H1 (cell line): ENCODE results near the gene COX7C. TPM values are rescaled to one million over a fixed set of nuclear protein-coding genes. Genes with fewer than 3 reads are reported as not detected.

Experiments
- CTCF ChIA-PET: fragments of 300-600 bp; sonication (Branson Sonifier 250); formaldehyde crosslinking; loops from one replicate; lab custom pipeline; 2021; ENCODE audit not compliant: partially characterized antibody; lab: Charles Lee
- POLR2A ChIA-PET: fragments of 300-600 bp; sonication (Branson Sonifier 250); formaldehyde crosslinking; loops from one replicate; lab custom pipeline; 2021; ENCODE audit warnings: inconsistent platforms; ENCODE audit not compliant: partially characterized antibody; lab: Charles Lee
- DNase-seq, 2 experiments: peaks; one replicate each; pipeline versions ENCODE4 v3.0.0 to v3.0.0-alpha.2; 2010 to 2022; ENCODE audit warnings: low spot score in 2 of 2, low read depth in 1 of 2, mixed read lengths in 1 of 2
- FAIRE-seq: peaks from 2 replicates; lab custom pipeline; 2011; peaks lifted over from hg19 to GRCh38; lab: Jason Lieb, UNC
- H2AFZ ChIP-seq: 2 replicates; pipeline ENCODE4 v1.8.1; 2012; ENCODE audit warnings: low read length, inconsistent platforms
- H2AK5ac ChIP-seq: 2 replicates; pipeline ENCODE4 v1.6.1; 2013; ENCODE audit warnings: low read depth, low read length
- H2BK120ac ChIP-seq: replicated peaks from 2 replicates; pipeline ENCODE3; 2013; ENCODE audit warnings: low read depth, low read length, inconsistent platforms
- H2BK12ac ChIP-seq: 2 replicates; pipeline ENCODE4 v1.6.1; 2013; ENCODE audit warnings: low read depth, low read length
- H2BK15ac ChIP-seq: 2 replicates; pipeline ENCODE4 v1.6.1; 2013; ENCODE audit warnings: low read length
- H2BK20ac ChIP-seq: 2 replicates; pipeline ENCODE4 v1.6.1; 2013; ENCODE audit warnings: low read length
- H2BK5ac ChIP-seq: 2 replicates; pipeline ENCODE4 v1.6.1; 2013; ENCODE audit warnings: low read depth, low read length
- H3K14ac ChIP-seq: 2 replicates; pipeline ENCODE4 v1.6.1; 2013; ENCODE audit warnings: inconsistent platforms; ENCODE audit not compliant: insufficient read length
- H3K18ac ChIP-seq: 2 replicates; pipeline ENCODE4 v1.6.1; 2013; ENCODE audit warnings: low read length; ENCODE audit errors: extremely low read depth
- H3K23ac ChIP-seq: 2 replicates; pipeline ENCODE4 v1.6.1; 2013; ENCODE audit warnings: inconsistent platforms; ENCODE audit not compliant: insufficient read length
- H3K23me2 ChIP-seq: 2 replicates; pipeline ENCODE4 v1.6.1; 2013; ENCODE audit warnings: low read depth, low read length
- H3K27ac ChIP-seq: 2 replicates; pipeline ENCODE4 v1.6.1; 2011; ENCODE audit warnings: low read depth, low read length, inconsistent platforms
- H3K27me3 ChIP-seq, 4 experiments: replicated peaks in 1 of 4; 1 replicate in 1 of 4; 2 replicates in 3 of 4; pipeline versions ENCODE4 v1.6.1 to v1.8.1; 2011 to 2013; ENCODE audit warnings: low read length in 3 of 4, mild to moderate bottlenecking in 3 of 4, inconsistent platforms in 2 of 4, mixed read lengths in 2 of 4, moderate library complexity in 1 of 4; ENCODE audit not compliant: control insufficient read depth in 3 of 4, insufficient read depth in 3 of 4; ENCODE audit errors: extremely low read depth in 1 of 4
- H3K36me3 ChIP-seq, 4 experiments: 2 replicates each; pipeline versions ENCODE4 v1.6.1 to v1.8.1; 2011 to 2013; ENCODE audit warnings: mild to moderate bottlenecking in 4 of 4, low read length in 3 of 4, moderate library complexity in 2 of 4, control low read depth in 1 of 4, inconsistent platforms in 1 of 4; ENCODE audit not compliant: insufficient read depth in 4 of 4, control insufficient read depth in 2 of 4
- H3K4ac ChIP-seq: replicated peaks from 2 replicates; pipeline ENCODE3; 2013; ENCODE audit warnings: low read length, low read depth, mixed read lengths, inconsistent platforms; ENCODE audit not compliant: insufficient read length
- H3K4me1 ChIP-seq, 4 experiments: replicated peaks in 1 of 4; 1 replicate in 1 of 4; 2 replicates in 3 of 4; pipeline versions ENCODE4 v1.6.1 to v1.8.1; 2011 to 2013; ENCODE audit warnings: low read length in 3 of 4, inconsistent platforms in 2 of 4, mixed read lengths in 1 of 4; ENCODE audit not compliant: insufficient read depth in 4 of 4, control insufficient read depth in 3 of 4
- H3K4me2 ChIP-seq, 2 experiments: 2 replicates each; pipeline versions ENCODE4 v1.6.1 to v1.8.1; 2011 to 2013; ENCODE audit warnings: low read depth in 2 of 2, low read length in 2 of 2, control low read depth in 1 of 2, inconsistent platforms in 1 of 2, mild to moderate bottlenecking in 1 of 2; ENCODE audit not compliant: insufficient read depth in 1 of 2
- H3K4me3 ChIP-seq, 4 experiments: fragments of 200-600, 300-600 bp in 1 of 4; sonication (generic), shearing (Covaris generic), sonication (Bioruptor Twin) in 1 of 4; 2 replicates each; pipeline versions ENCODE4 v1.5.1 to v1.8.1; 2011 to 2016; ENCODE audit warnings: low read length in 4 of 4, low read depth in 3 of 4, control low read depth in 2 of 4, inconsistent platforms in 2 of 4, mild to moderate bottlenecking in 2 of 4, mixed read lengths in 1 of 4, moderate library complexity in 1 of 4; ENCODE audit not compliant: insufficient read depth in 2 of 4; ENCODE audit errors: extremely low read depth in 1 of 4
- H3K56ac ChIP-seq: replicated peaks from 2 replicates; pipeline ENCODE3; 2013; ENCODE audit warnings: low read depth, mild to moderate bottlenecking, mixed read lengths, low read length, inconsistent platforms; ENCODE audit not compliant: insufficient read length
- H3K79me1 ChIP-seq: 2 replicates; pipeline ENCODE4 v1.6.1; 2013; ENCODE audit warnings: low read depth, low read length, control low read depth
- H3K79me2 ChIP-seq, 2 experiments: 2 replicates each; pipeline versions ENCODE4 v1.6.1 to v1.8.1; 2012 to 2013; ENCODE audit warnings: low read length in 2 of 2, mild to moderate bottlenecking in 2 of 2, inconsistent platforms in 1 of 2; ENCODE audit not compliant: insufficient read depth in 2 of 2, control insufficient read depth in 1 of 2
- H3K9ac ChIP-seq, 4 experiments: replicated peaks in 1 of 4; 1 replicate in 1 of 4; 2 replicates in 3 of 4; pipeline versions ENCODE4 v1.6.1 to v1.8.1; 2011 to 2013; ENCODE audit warnings: low read depth in 3 of 4, low read length in 3 of 4, control low read depth in 2 of 4, mild to moderate bottlenecking in 2 of 4, moderate library complexity in 2 of 4, inconsistent platforms in 1 of 4; ENCODE audit errors: extremely low read depth in 1 of 4
- H3K9me3 ChIP-seq, 2 experiments: 2 replicates each; pipeline versions ENCODE4 v1.6.1 to v1.8.1; 2012 to 2013; ENCODE audit warnings: mild to moderate bottlenecking in 2 of 2, moderate library complexity in 2 of 2, control low read depth in 1 of 2, inconsistent platforms in 1 of 2, low read depth in 1 of 2, low read length in 1 of 2, mixed read lengths in 1 of 2; ENCODE audit not compliant: insufficient read depth in 2 of 2
- H4K20me1 ChIP-seq, 2 experiments: replicated peaks in 1 of 2; 2 replicates each; pipeline versions ENCODE3 to v1.8.1; 2011 to 2013; ENCODE audit warnings: inconsistent platforms in 2 of 2, low read length in 2 of 2, mild to moderate bottlenecking in 1 of 2; ENCODE audit not compliant: insufficient read depth in 2 of 2, control insufficient read depth in 1 of 2
- H4K5ac ChIP-seq: 2 replicates; pipeline ENCODE4 v1.6.1; 2013; ENCODE audit warnings: low read length, low read depth, mixed read lengths, inconsistent platforms; ENCODE audit not compliant: insufficient read length
- H4K8ac ChIP-seq: 2 replicates; pipeline ENCODE4 v1.8.0; 2013; ENCODE audit warnings: mild to moderate bottlenecking, moderate library complexity, low read length, inconsistent platforms; ENCODE audit not compliant: insufficient read depth; ENCODE audit errors: extremely low read depth
- H4K91ac ChIP-seq: replicated peaks from 2 replicates; pipeline ENCODE3; 2013; ENCODE audit warnings: low read length, mixed read lengths, inconsistent platforms; ENCODE audit not compliant: insufficient read length
- BCL11A ChIP-seq, 2 experiments: IDR thresholded peaks; one replicate each; pipeline ENCODE4 v1.6.1; 2011; ENCODE audit warnings: low read depth in 2 of 2, low read length in 2 of 2, mild to moderate bottlenecking in 2 of 2
- CBX8 ChIP-seq: fragments of 300-800, 300-1000 bp; sonication (generic); IDR thresholded peaks from 2 replicates; pipeline ENCODE4 v1.7.1; 2016; ENCODE audit warnings: low read depth, low read length, borderline replicate concordance
- CTCF ChIP-seq, 3 experiments: IDR thresholded peaks; 1 replicate in 2 of 3; 2 replicates in 1 of 3; pipeline versions ENCODE4 v1.5.1 to v1.6.1; 2011; ENCODE audit warnings: low read length in 3 of 3, mild to moderate bottlenecking in 3 of 3, inconsistent platforms in 2 of 3, low read depth in 1 of 3, moderate library complexity in 1 of 3; ENCODE audit not compliant: insufficient read depth in 1 of 3; ENCODE audit errors: control extremely low read depth in 1 of 3
- EGR1 ChIP-seq: IDR thresholded peaks from 2 replicates; pipeline ENCODE4 v1.6.1; 2011; ENCODE audit warnings: low read depth, low read length, borderline replicate concordance
- HDAC2 ChIP-seq, 2 experiments: fragments of 300-600 bp in 1 of 2; sonication (generic) in 1 of 2; IDR thresholded peaks; 2 replicates each; pipeline ENCODE4 v1.6.1; 2011 to 2012; ENCODE audit warnings: low read depth in 2 of 2, low read length in 2 of 2, mild to moderate bottlenecking in 2 of 2, moderate library complexity in 2 of 2, borderline replicate concordance in 1 of 2, inconsistent platforms in 1 of 2
- PHF8 ChIP-seq: fragments of 200-600 bp; sonication (generic); conservative IDR thresholded peaks from 2 replicates; pipeline ENCODE4 v1.7.1; 2012; ENCODE audit warnings: low read depth, mild to moderate bottlenecking, inconsistent platforms, low read length, moderate library complexity
- POLR2AphosphoS5 ChIP-seq: IDR thresholded peaks from 2 replicates; pipeline ENCODE4 v1.6.1; 2011; ENCODE audit warnings: low read depth, low read length
- RAD21 ChIP-seq, 2 experiments: IDR thresholded peaks in 1 of 2; conservative IDR thresholded peaks in 1 of 2; 2 replicates each; pipeline ENCODE4 v1.6.1; 2011; ENCODE audit warnings: low read depth in 2 of 2, low read length in 2 of 2, improper control_type of control experiment in 1 of 2, inconsistent platforms in 1 of 2, mild to moderate bottlenecking in 1 of 2, moderate library complexity in 1 of 2
- RFX5 ChIP-seq: IDR thresholded peaks from 2 replicates; pipeline ENCODE4 v1.6.1; 2011; ENCODE audit warnings: low read depth, low read length, improper control_type of control experiment, borderline replicate concordance
- SRF ChIP-seq: IDR thresholded peaks from 2 replicates; pipeline ENCODE4 v1.6.1; 2011; ENCODE audit warnings: mild to moderate bottlenecking, low read depth, low read length, moderate library complexity
- polyA plus RNA-seq, 7 experiments: library from polyadenylated mRNA; depleted of rRNA in 3 of 7; stranded (reverse) in 5 of 7; unstranded in 2 of 7; fragments of >200 nt in 5 of 7; fragments of 200-250 nt in 2 of 7; gene quantifications; 1 replicate in 5 of 7; 2 replicates in 1 of 7; 4 replicates in 1 of 7; pipeline versions ENCODE4 v1.2.1 to v1.2.3, GENCODE V29; 2011 to 2013; ENCODE audit warnings: missing spikeins in 2 of 7, mixed read lengths in 2 of 7
- total RNA-seq: library from RNA; stranded (reverse); fragmentation: NEBNext Ultra II Directional; extraction: Animal tissue kit (Norgen Biotek cat#: 25700); gene quantifications from 2 replicates; pipeline ENCODE4 v1.2.1, GENCODE V29; 2021
- TF ChIP-seq, protein P1 (sequence below): IDR thresholded peaks from 2 replicates; pipeline ENCODE4 v1.6.1; 2011; ENCODE audit warnings: low read length, improper control_type of control experiment

COX7C gene
- total and polyA plus RNA-seq, 2 of the 8 experiments (the other 6 are each of a cell fraction or from before 2014, with no cell fraction given): 1,059 to 1,207 TPM

DNA sequence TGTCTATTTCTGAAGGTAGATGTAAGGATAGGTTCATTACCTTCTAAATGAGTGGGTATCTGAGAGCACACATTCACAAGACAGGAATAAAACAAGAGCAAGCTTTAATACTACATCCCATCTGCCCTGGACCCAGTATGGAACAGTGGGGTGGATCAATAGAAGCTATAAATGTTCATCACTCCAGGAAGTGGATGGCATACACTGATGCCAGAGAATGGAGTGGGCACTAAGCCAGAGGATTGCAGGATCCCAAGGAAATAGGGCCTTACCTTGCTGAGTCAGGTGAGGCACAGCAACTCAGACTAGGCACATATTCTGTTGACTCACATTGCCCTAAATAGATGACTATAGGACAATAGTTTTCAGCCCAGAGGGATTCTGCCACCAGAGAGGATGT lies 21.3 kb upstream of the COX7C start:
- H4K91ac ChIP-seq: no peak overlapping the region
- no peak overlapping the region for H3K4ac ChIP-seq
- no peaks in the 10 kb centered on the region for H3K27me3 ChIP-seq
- peaks cover 0 to 9% (median 0%) of the 10 kb centered on the region in 4 experiments; a peak in 1 of 7 replicates for H3K4me1 ChIP-seq
- H3K23me2 ChIP-seq: no peaks in the 10 kb centered on the region
- H3K27ac ChIP-seq: no peak overlapping the region
- ChIA-PET CTCF (interaction anchor here (0.6 kb wide), 1 partner anchor 12 kb away, joined by 3 read pairs; no protein-coding TSS in a partner anchor), POLR2A (no interaction called here)
- H3K23ac ChIP-seq: no peak overlapping the region
- no peak overlapping the region for H4K5ac ChIP-seq
- no peaks in the 10 kb centered on the region for H3K79me1 ChIP-seq
- H3K79me2 ChIP-seq: no peaks in the 10 kb centered on the region
- H2AFZ ChIP-seq: peak overlapping the region; percentile 49; the same call in 1 of the 2 replicates
- H2BK5ac ChIP-seq: no peak overlapping the region
- no peaks in the 10 kb centered on the region for H3K36me3 ChIP-seq
- no peak overlapping the region for H2BK15ac ChIP-seq
- H3K18ac ChIP-seq: no peak overlapping the region
- no peak overlapping the region for H2BK12ac ChIP-seq
- FAIRE-seq (no peak), DNase-seq (no peak)
- H3K4me3 ChIP-seq: no peak overlapping the region
- H2AK5ac ChIP-seq: no peak overlapping the region
- no peak overlapping the region for H3K14ac ChIP-seq
- no peaks in the 10 kb centered on the region for H3K9me3 ChIP-seq
- H2BK20ac ChIP-seq: no peak overlapping the region
- no peaks in the 10 kb centered on the region for H4K20me1 ChIP-seq
- H3K56ac ChIP-seq: no peak overlapping the region
- no peak overlapping the region for H3K4me2 ChIP-seq
- no peak overlapping the region for H2BK120ac ChIP-seq
- no peak overlapping the region for H3K9ac ChIP-seq
- no peak overlapping the region for H4K8ac ChIP-seq
- TF ChIP-seq CBX8 (no peak), RAD21 (IDR thresholded peaks at IDR 0.05 in 1 of 2, conservative IDR thresholded peaks at IDR 0.05 in 1 of 2; ENCODE audit: low read depth in 2 of 2, low read length in 2 of 2) (no peak), SRF (no peak), EGR1 (no peak), HDAC2 (IDR thresholded peaks at IDR 0.05; ENCODE audit: borderline replicate concordance in 1 of 2, low read depth in 2 of 2, low read length in 2 of 2) (no peak), POLR2AphosphoS5 (no peak), RFX5 (no peak), BCL11A (IDR thresholded peaks at IDR 0.05; ENCODE audit: low read depth in 2 of 2, low read length in 2 of 2) (no peak), CTCF (IDR thresholded peaks at IDR 0.05; ENCODE audit: control extremely low read depth in 1 of 3, insufficient read depth in 1 of 3, low read depth in 1 of 3, low read length in 3 of 3) (no peak), PHF8 (no peak)
- TF ChIP-seq, protein P1, sequence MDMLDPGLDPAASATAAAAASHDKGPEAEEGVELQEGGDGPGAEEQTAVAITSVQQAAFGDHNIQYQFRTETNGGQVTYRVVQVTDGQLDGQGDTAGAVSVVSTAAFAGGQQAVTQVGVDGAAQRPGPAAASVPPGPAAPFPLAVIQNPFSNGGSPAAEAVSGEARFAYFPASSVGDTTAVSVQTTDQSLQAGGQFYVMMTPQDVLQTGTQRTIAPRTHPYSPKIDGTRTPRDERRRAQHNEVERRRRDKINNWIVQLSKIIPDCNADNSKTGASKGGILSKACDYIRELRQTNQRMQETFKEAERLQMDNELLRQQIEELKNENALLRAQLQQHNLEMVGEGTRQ: no peak
